ENCODE measurements around the gene WDR31. TPM values are rescaled to one million over a fixed set of nuclear protein-coding genes. Genes with fewer than 3 reads are reported as not detected.

Gene WDR31
- total and polyA plus RNA-seq, 4 donors = 1.8 to 7.0 (median 4.0) TPM

DNA sequence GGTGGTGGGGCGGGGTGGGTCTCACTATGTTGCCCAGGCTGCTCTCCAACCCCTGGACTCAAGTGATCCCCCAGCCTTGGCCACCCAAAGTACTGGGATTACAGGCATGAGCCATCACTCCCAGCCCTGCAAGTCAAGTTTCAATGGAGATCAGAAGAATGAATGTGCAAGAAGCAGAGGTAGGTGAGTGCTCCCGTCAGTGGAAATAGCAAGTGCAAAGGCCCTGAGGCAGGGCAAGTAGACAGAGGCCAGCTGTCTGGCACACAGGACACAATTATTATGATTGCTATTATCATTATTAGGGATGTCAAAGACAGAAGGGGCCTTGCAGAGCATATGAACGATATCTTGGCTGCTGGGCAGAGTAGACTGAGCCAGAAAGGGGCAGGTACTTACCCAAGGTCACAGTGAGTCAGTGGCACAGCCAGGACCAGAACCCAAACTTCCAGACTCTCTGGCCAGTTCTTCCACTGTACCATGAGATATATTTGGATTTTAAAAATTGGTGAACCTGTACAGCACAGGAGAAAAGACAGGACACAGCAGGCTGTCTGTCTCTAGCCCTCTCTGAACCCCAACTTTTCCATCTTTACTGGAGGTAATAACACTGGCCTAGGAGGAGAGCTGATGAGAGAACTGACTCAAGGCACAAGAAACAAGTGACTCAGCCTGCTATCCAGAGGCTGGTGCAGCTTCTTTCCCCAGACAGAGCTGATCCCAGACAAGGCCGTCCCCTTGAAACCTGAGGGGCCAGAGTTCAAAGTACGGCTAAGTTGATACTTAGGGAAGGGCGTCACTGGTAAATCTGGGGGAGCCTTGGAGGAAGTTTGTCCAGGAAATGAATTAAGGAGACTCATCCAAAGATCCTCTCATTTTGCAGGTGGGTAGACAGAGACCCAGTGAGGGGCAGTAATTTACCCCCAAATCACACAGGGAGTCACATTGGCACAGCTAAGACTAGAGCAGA is 35.3 kb upstream of the WDR31 start:
- Histone ChIP-seq H3K9me3 (ENCODE audit: control insufficient read depth in 4 of 4, insufficient read depth in 3 of 4, low read length in 3 of 4) (no peaks in the 10 kb centered on the region), H3K36me3 (ENCODE audit: control insufficient read depth in 4 of 4, insufficient read depth in 4 of 4, low read length in 4 of 4) (peaks cover 7 to 18% (median 10%) of the 10 kb centered on the region in 4 donors), H3K9ac (ENCODE audit: insufficient read depth in 1 of 2, low read length in 2 of 2) (no peak overlapping the region), H3K27ac (ENCODE audit: low read depth in 1 of 2, low read length in 1 of 2) (peak overlapping the region; percentile 27 to 46), H3K4me1 (ENCODE audit: control insufficient read depth in 5 of 5, insufficient read depth in 5 of 5, low read length in 5 of 5) (peaks cover 0 to 7% (median 0%) of the 10 kb centered on the region in 5 donors), H3K27me3 (ENCODE audit: control insufficient read depth in 3 of 3, insufficient read depth in 3 of 3, low read length in 2 of 3) (no peaks in the 10 kb centered on the region), H3K4me3 (no peak overlapping the region)
- ATAC-seq (ENCODE audit: insufficient read depth, low FRiP score) (no peak), DNase-seq (no peak)
- WGBS, 2 donors = 81 to 90% methylated on average over 6 of the region's 6 CpGs
- TF ChIP-seq, protein P1, sequence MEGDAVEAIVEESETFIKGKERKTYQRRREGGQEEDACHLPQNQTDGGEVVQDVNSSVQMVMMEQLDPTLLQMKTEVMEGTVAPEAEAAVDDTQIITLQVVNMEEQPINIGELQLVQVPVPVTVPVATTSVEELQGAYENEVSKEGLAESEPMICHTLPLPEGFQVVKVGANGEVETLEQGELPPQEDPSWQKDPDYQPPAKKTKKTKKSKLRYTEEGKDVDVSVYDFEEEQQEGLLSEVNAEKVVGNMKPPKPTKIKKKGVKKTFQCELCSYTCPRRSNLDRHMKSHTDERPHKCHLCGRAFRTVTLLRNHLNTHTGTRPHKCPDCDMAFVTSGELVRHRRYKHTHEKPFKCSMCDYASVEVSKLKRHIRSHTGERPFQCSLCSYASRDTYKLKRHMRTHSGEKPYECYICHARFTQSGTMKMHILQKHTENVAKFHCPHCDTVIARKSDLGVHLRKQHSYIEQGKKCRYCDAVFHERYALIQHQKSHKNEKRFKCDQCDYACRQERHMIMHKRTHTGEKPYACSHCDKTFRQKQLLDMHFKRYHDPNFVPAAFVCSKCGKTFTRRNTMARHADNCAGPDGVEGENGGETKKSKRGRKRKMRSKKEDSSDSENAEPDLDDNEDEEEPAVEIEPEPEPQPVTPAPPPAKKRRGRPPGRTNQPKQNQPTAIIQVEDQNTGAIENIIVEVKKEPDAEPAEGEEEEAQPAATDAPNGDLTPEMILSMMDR (IDR thresholded peaks at IDR 0.05; ENCODE audit: control extremely low read depth, extremely low read depth) = no peak

DNA sequence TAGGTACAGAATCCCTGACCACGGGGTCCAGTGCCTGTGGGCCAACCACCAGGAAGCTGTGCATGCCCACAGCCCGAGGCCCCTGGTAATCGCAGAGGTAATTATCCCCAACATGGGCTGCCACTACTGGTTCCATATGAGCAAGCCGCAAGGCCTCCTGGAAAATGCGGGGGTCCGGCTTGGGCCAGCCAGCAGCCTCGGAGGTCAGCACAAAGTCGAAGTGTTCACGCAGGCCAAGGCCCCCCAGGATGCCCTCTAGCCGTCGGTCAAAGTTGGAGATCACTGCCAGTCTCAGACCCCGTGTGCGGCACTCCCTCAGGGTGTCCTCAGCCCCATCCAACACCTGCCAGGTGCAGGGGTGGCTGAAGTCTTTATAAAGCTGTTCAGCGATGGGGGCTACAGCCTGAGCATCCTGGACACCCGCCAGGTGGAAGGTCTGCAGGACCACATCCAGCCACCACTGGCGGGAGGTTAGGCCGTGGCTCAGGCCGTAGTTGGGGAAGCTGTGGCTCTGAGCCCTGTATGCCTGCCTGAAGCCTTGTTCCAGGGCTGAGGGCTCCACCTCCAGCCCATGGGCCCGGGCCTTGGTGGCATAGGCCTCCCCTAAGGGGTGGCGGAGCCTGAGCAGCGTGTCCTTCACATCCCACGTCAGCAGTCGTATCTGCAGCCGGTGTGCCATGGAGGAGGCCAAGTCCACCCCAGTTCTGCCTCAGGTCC is 33.8 kb upstream of the WDR31 start:
- Histone ChIP-seq H3K9ac (ENCODE audit: insufficient read depth in 1 of 2, low read length in 2 of 2) (no peak overlapping the region), H3K4me1 (ENCODE audit: control insufficient read depth in 5 of 5, insufficient read depth in 5 of 5, low read length in 5 of 5) (peaks cover 0 to 7% (median 0%) of the 10 kb centered on the region in 5 donors), H3K4me3 (no peak overlapping the region), H3K27me3 (ENCODE audit: control insufficient read depth in 3 of 3, insufficient read depth in 3 of 3, low read length in 2 of 3) (no peaks in the 10 kb centered on the region), H3K9me3 (ENCODE audit: control insufficient read depth in 4 of 4, insufficient read depth in 3 of 4, low read length in 3 of 4) (no peaks in the 10 kb centered on the region), H3K36me3 (ENCODE audit: control insufficient read depth in 4 of 4, insufficient read depth in 4 of 4, low read length in 4 of 4) (peaks cover 7 to 18% (median 10%) of the 10 kb centered on the region in 4 donors), H3K27ac (ENCODE audit: low read depth in 1 of 2, low read length in 1 of 2) (no peak overlapping the region)
- ATAC-seq (ENCODE audit: insufficient read depth, low FRiP score) (no peak), DNase-seq (no peak)
- TF ChIP-seq, protein P1 (IDR thresholded peaks at IDR 0.05; ENCODE audit: control extremely low read depth, extremely low read depth) = no peak
- 91 to 94% methylated on average over 22 to 24 of the region's 24 CpGs for WGBS, 2 donors

DNA sequence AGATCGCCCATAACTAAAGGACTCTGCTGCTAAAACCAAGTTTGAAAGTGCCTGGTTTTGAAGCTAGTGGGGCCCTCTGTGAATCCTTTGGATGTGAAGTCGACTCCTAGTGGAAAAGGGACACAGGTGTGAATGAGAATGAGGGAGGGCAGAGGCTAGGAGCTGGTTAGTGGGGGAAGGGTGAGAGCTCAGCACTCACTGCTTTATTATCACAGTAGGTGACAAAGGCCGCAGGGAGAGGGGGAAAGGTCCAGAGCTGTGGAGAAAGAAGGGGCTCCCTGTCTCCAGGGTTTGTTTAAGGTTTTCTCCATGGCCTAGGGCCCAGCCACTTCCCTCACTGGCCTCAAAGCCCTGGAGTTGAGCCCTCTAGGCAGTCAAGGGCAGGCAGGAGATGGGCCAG is 33.2 kb upstream of the WDR31 start:
- Histone ChIP-seq H3K36me3 (ENCODE audit: control insufficient read depth in 4 of 4, insufficient read depth in 4 of 4, low read length in 4 of 4) (peaks cover 7 to 18% (median 10%) of the 10 kb centered on the region in 4 donors), H3K9me3 (ENCODE audit: control insufficient read depth in 4 of 4, insufficient read depth in 3 of 4, low read length in 3 of 4) (no peaks in the 10 kb centered on the region), H3K4me1 (ENCODE audit: control insufficient read depth in 5 of 5, insufficient read depth in 5 of 5, low read length in 5 of 5) (peaks cover 0 to 7% (median 0%) of the 10 kb centered on the region in 5 donors), H3K27ac (ENCODE audit: low read depth in 1 of 2, low read length in 1 of 2) (no peak overlapping the region), H3K27me3 (ENCODE audit: control insufficient read depth in 3 of 3, insufficient read depth in 3 of 3, low read length in 2 of 3) (no peaks in the 10 kb centered on the region), H3K9ac (ENCODE audit: insufficient read depth in 1 of 2, low read length in 2 of 2) (no peak overlapping the region), H3K4me3 (no peak overlapping the region)
- ATAC-seq (ENCODE audit: insufficient read depth, low FRiP score) = no peak
- 74 to 85% methylated on average over 3 of the region's 3 CpGs for WGBS, 2 donors
- TF ChIP-seq, protein P1 (IDR thresholded peaks at IDR 0.05; ENCODE audit: control extremely low read depth, extremely low read depth) = no peak
- no peak for DNase-seq
